ENCODE results near the gene IRS1. TPM values are rescaled to one million over a fixed set of nuclear protein-coding genes. Genes with fewer than 3 reads are reported as not detected.

Gene IRS1
- total and polyA plus RNA-seq, 2 of the 4 experiments (the other 2 are of a cell fraction), result 21.1 to 37.1 TPM

DNA sequence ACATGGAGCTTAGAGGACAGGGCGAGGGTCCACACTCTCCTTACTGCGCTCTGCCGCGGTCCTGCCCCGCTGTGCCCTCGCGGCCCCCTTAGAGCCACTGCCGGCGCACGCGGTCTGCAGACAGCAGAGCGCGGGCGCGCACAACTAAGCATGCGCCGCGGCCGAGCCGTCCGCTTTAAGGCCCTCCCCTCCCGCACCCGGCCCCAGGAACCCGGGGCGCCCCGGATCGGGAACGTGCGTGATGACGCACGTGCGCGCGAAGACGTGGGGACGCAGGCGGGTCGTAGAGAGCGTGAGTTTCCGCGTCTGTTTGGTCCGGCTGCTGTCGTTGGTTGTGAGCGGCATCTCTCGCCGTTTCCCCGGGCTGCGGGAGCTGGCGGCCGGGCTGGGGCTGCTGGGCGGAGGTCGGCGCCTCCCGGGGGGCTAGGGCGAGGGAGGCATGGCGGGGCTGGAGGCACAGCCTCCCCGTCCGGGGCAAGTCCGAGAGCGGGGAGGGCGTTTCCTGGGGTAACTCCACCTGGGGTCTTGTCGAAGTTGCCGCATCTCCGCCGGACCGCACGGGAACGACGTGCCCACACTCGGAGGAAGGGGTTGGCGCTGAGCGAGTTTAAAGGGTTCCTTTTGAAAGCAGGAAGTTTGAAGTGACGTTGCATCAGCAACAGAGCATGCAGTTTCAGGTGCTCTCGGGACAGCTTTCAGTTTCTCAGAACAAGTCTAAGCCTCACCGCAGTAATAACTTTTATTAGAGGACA is 36.4 kb upstream of the IRS1 start, which contains the start of gene RHBDD1:
Gene RHBDD1, plus strand, starts transcription at position 259 of the 752 bp plus-strand sequence. CDS start 28,640 bp downstream, outside the sequence.
- H3K23ac ChIP-seq (ENCODE audit: low read depth, low read length), result peak within 1 kb of the TSS; percentile 85
- POLR2A ChIA-PET (ENCODE audit: unreplicated experiment), result interaction anchor here (0.5 to 0.7 kb wide), 2 partner anchors 79 to 482 kb away, joined by 3 to 6 read pairs; no protein-coding TSS in a partner anchor
- peak within 1 kb of the TSS; percentile 83 for H2BK5ac ChIP-seq (ENCODE audit: low read depth, low read length, poor library complexity, severe bottlenecking)
- 0% methylated on average over 37 of the region's 75 CpGs; no CpG with 5 or more reads in 1 of the 2 experiments for WGBS, 2 experiments (ENCODE audit: extremely low coverage in 2 of 2, insufficient read length in 1 of 2)
- peaks cover 19 to 33% of the 10 kb centered on the region in 2 experiments for H3K79me1 ChIP-seq (ENCODE audit: low read depth in 1 of 2, low read length in 2 of 2)
- H3K27ac ChIP-seq (ENCODE audit: insufficient read depth, low read length), result peak within 1 kb of the TSS; percentile 83
- H3K36me3 ChIP-seq (ENCODE audit: control insufficient read depth, insufficient read depth, low read length), result 0 out of 2 replicates have a peak, but pooled peaks cover 2% of the 10 kb centered on the region
- H2AK5ac ChIP-seq (ENCODE audit: low read depth, low read length), result peak within 1 kb of the TSS; percentile 65
- H3K9ac ChIP-seq (ENCODE audit: low read depth, low read length), result peak within 1 kb of the TSS; percentile 73
- dilution Hi-C loops (cut with HindIII; ENCODE audit: low sequenced_read_pairs, unreplicated experiment), result no loop called here
- H4K8ac ChIP-seq (ENCODE audit: low read depth in 2 of 2, low read length in 2 of 2), result peak within 1 kb of the TSS; percentile 70 to 93
- BruUV-seq (replicated peaks), result TSS peak; percentile 58
- CTCF ChIA-PET, result interaction anchor here (1.7 kb wide), 1 partner anchor 11 kb away, joined by 8 read pairs; no protein-coding TSS in a partner anchor
- H3K27me3 ChIP-seq (ENCODE audit: control insufficient read depth, insufficient read depth, low read length), result no peaks in the 10 kb centered on the region
- H2AFZ ChIP-seq (replicated peaks; ENCODE audit: low read length, poor library complexity), result peak within 1 kb of the TSS; percentile 95
- H3K14ac ChIP-seq (replicated peaks; ENCODE audit: low read depth, low read length), result peak within 1 kb of the TSS; percentile 78
- peak within 1 kb of the TSS; percentile 55 for H3K4me3 ChIP-seq (ENCODE audit: insufficient read depth, low read depth, low read length)
- in situ Hi-C loops (cut with MboI; ENCODE audit: low sequenced_read_pairs), result no loop called here
- peak; percentile 95 for DNase-seq
- peaks cover 5% of the 10 kb centered on the region; the same call in 1 of the 2 replicates for H3K9me1 ChIP-seq (ENCODE audit: insufficient read depth, low read length)
- H4K20me1 ChIP-seq (ENCODE audit: insufficient read depth, low read length), result no peaks in the 10 kb centered on the region
- H2BK120ac ChIP-seq (ENCODE audit: low read depth, low read length), result peak within 1 kb of the TSS; percentile 74
- peak within 1 kb of the TSS; percentile 87 for H3K4ac ChIP-seq (ENCODE audit: low read depth, low read length)
- peak within 1 kb of the TSS; percentile 86 for H3K56ac ChIP-seq (ENCODE audit: extremely low read depth, insufficient read depth, low read length)
- peak within 1 kb of the TSS; percentile 16; the same call in 1 of the 3 replicates for H2BK15ac ChIP-seq (ENCODE audit: low read depth, low read length)
- peak within 1 kb of the TSS; percentile 71 for H3K18ac ChIP-seq (ENCODE audit: low read depth, low read length)
- ATAC-seq (ENCODE audit: low read depth), result peak; percentile 96
- H3K4me1 ChIP-seq (ENCODE audit: control insufficient read depth, insufficient read depth, low read length), result peaks cover 2% of the 10 kb centered on the region; the same call in 1 of the 2 replicates
- H4K5ac ChIP-seq (ENCODE audit: low read depth, low read length), result peak within 1 kb of the TSS; percentile 88
- no peaks in the 10 kb centered on the region for H3K9me3 ChIP-seq (ENCODE audit: control insufficient read depth, insufficient read depth, low read length)
- H2AK9ac ChIP-seq (replicated peaks; ENCODE audit: low read depth, low read length, poor library complexity), result peak within 1 kb of the TSS; percentile 45
- H3K4me2 ChIP-seq (ENCODE audit: low read depth, low read length), result peak within 1 kb of the TSS; percentile 92
- intact Hi-C loops (cut with micrococcal nuclease), result loop anchor here (1.0 to 5.0 kb wide), 3 partner anchors 36 to 149 kb away; no protein-coding TSS in a partner anchor
- H4K91ac ChIP-seq (ENCODE audit: insufficient read depth, low read depth, low read length), result peak within 1 kb of the TSS; percentile 80
- no peak within 1 kb of the TSS for H2BK20ac ChIP-seq (ENCODE audit: low read depth, low read length)
- TF ChIP-seq FOS (IDR thresholded peaks at IDR 0.05; ENCODE audit: low read depth, low read length) (peak; percentile 8; the same call in 1 of the 2 replicates), CHD1 (IDR thresholded peaks at IDR 0.05; ENCODE audit: low read depth, low read length) (no peak), NFE2L2 (IDR thresholded peaks at IDR 0.05; ENCODE audit: low read depth, low read length) (no peak), MXI1 (IDR thresholded peaks at IDR 0.05; ENCODE audit: borderline replicate concordance, low read depth, low read length) (peak; percentile 79), RFX5 (IDR thresholded peaks at IDR 0.05; ENCODE audit: low read depth, low read length) (no peak), RCOR1 (IDR thresholded peaks at IDR 0.05; ENCODE audit: insufficient replicate concordance, low read length) (no peak), RAD21 (IDR thresholded peaks at IDR 0.05; ENCODE audit: low read length) (no peak), CEBPB (IDR thresholded peaks at IDR 0.05; ENCODE audit: low read depth, low read length) (peak; percentile 80), SMC3 (IDR thresholded peaks at IDR 0.05; ENCODE audit: low read depth, low read length) (0 out of 2 replicates have a peak, but pooled peaks have one; percentile 1), MAFK (IDR thresholded peaks at IDR 0.05; ENCODE audit: low read depth, low read length) (no peak), USF2 (IDR thresholded peaks at IDR 0.05; ENCODE audit: low read depth, low read length) (peak; percentile 46; the same call in 1 of the 2 replicates), BHLHE40 (IDR thresholded peaks at IDR 0.05; ENCODE audit: low read depth, low read length) (peak; percentile 93), MAZ (IDR thresholded peaks at IDR 0.05; ENCODE audit: borderline replicate concordance, low read depth, low read length) (peak; percentile 91), POLR2A (IDR thresholded peaks at IDR 0.05; ENCODE audit: low read depth, low read length) (peak; percentile 92)
- TF ChIP-seq, protein P1, sequence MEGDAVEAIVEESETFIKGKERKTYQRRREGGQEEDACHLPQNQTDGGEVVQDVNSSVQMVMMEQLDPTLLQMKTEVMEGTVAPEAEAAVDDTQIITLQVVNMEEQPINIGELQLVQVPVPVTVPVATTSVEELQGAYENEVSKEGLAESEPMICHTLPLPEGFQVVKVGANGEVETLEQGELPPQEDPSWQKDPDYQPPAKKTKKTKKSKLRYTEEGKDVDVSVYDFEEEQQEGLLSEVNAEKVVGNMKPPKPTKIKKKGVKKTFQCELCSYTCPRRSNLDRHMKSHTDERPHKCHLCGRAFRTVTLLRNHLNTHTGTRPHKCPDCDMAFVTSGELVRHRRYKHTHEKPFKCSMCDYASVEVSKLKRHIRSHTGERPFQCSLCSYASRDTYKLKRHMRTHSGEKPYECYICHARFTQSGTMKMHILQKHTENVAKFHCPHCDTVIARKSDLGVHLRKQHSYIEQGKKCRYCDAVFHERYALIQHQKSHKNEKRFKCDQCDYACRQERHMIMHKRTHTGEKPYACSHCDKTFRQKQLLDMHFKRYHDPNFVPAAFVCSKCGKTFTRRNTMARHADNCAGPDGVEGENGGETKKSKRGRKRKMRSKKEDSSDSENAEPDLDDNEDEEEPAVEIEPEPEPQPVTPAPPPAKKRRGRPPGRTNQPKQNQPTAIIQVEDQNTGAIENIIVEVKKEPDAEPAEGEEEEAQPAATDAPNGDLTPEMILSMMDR (conservative IDR thresholded peaks at IDR 0.05; ENCODE audit: low read depth, low read length), result no peak

Measured in IMR-90 (cell line).